Measurements from ENCODE around the gene ADCY3. TPM values are rescaled to one million over a fixed set of nuclear protein-coding genes. Genes with fewer than 3 reads are reported as not detected.

The ADCY3 gene
- total and polyA plus RNA-seq, 2 of the 4 experiments (the other 2 are of a cell fraction), result 17.4 to 46.1 TPM

GRCh38 chr2:24831221-24832072 lies 88.6 kb downstream of the ADCY3 start:
- H3K56ac ChIP-seq (ENCODE audit: extremely low read depth, insufficient read depth, low read length), result no peak overlapping the region
- TF ChIP-seq MXI1 (IDR thresholded peaks at IDR 0.05; ENCODE audit: borderline replicate concordance, low read depth, low read length), result no peak
- no peak for TF ChIP-seq RFX5 (IDR thresholded peaks at IDR 0.05; ENCODE audit: low read depth, low read length)
- no peak for TF ChIP-seq USF2 (IDR thresholded peaks at IDR 0.05; ENCODE audit: low read depth, low read length)
- no peak for TF ChIP-seq MAFK (IDR thresholded peaks at IDR 0.05; ENCODE audit: low read depth, low read length)
- H3K4me2 ChIP-seq (ENCODE audit: low read depth, low read length), result no peak overlapping the region
- H3K79me1 ChIP-seq (ENCODE audit: low read depth in 1 of 2, low read length in 2 of 2), result no peaks in the 10 kb centered on the region
- in situ Hi-C loops (cut with MboI; ENCODE audit: low sequenced_read_pairs), result no loop called here
- ATAC-seq (ENCODE audit: low read depth), result no peak
- H3K9me3 ChIP-seq (ENCODE audit: control insufficient read depth, insufficient read depth, low read length), result no peaks in the 10 kb centered on the region
- no peaks in the 10 kb centered on the region for H3K27me3 ChIP-seq (ENCODE audit: control insufficient read depth, insufficient read depth, low read length)
- H2AK5ac ChIP-seq (ENCODE audit: low read depth, low read length), result no peak overlapping the region
- intact Hi-C loops (cut with micrococcal nuclease), result loop anchor here (10.0 kb wide), 2 partner anchors 293 to 363 kb away; no protein-coding TSS in a partner anchor
- dilution Hi-C loops (cut with HindIII; ENCODE audit: low sequenced_read_pairs, unreplicated experiment), result no loop called here
- peaks cover 15% of the 10 kb centered on the region for H3K36me3 ChIP-seq (ENCODE audit: control insufficient read depth, insufficient read depth, low read length)
- no peak overlapping the region for H2BK20ac ChIP-seq (ENCODE audit: low read depth, low read length)
- H3K18ac ChIP-seq (ENCODE audit: low read depth, low read length), result no peak overlapping the region
- ChIA-PET CTCF (no interaction called here), POLR2A (ENCODE audit: unreplicated experiment) (no interaction called here)
- no peak overlapping the region for H3K23ac ChIP-seq (ENCODE audit: low read depth, low read length)
- no peak overlapping the region for H4K5ac ChIP-seq (ENCODE audit: low read depth, low read length)
- H3K9me1 ChIP-seq (ENCODE audit: insufficient read depth, low read length), result 0 out of 2 replicates have a peak, but pooled peaks cover 3% of the 10 kb centered on the region
- H4K20me1 ChIP-seq (ENCODE audit: insufficient read depth, low read length), result 0 out of 2 replicates have a peak, but pooled peaks cover 4% of the 10 kb centered on the region
- H3K27ac ChIP-seq (ENCODE audit: insufficient read depth, low read length), result no peak overlapping the region
- no peak overlapping the region for H2BK5ac ChIP-seq (ENCODE audit: low read depth, low read length, poor library complexity, severe bottlenecking)
- no peak overlapping the region for H4K91ac ChIP-seq (ENCODE audit: insufficient read depth, low read depth, low read length)
- H2AFZ ChIP-seq (replicated peaks; ENCODE audit: low read length, poor library complexity), result no peak overlapping the region
- no peak overlapping the region for H3K14ac ChIP-seq (replicated peaks; ENCODE audit: low read depth, low read length)
- no peak overlapping the region for H3K4me3 ChIP-seq (ENCODE audit: insufficient read depth, low read depth, low read length)
- no CpG with 5 or more reads among the region's 18 CpGs for WGBS, 2 experiments (ENCODE audit: extremely low coverage in 2 of 2, insufficient read length in 1 of 2)
- H2BK120ac ChIP-seq (ENCODE audit: low read depth, low read length), result no peak overlapping the region
- no peak overlapping the region for H4K8ac ChIP-seq (ENCODE audit: low read depth in 2 of 2, low read length in 2 of 2)
- no peak for DNase-seq
- no peak overlapping the region for H2AK9ac ChIP-seq (replicated peaks; ENCODE audit: low read depth, low read length, poor library complexity)
- H2BK15ac ChIP-seq (ENCODE audit: low read depth, low read length), result no peak overlapping the region
- no peak overlapping the region for H3K4ac ChIP-seq (ENCODE audit: low read depth, low read length)
- H3K4me1 ChIP-seq (ENCODE audit: control insufficient read depth, insufficient read depth, low read length), result no peaks in the 10 kb centered on the region
- no peak overlapping the region for H3K9ac ChIP-seq (ENCODE audit: low read depth, low read length)
- BruUV-seq (replicated peaks), result no TSS peak

Data from IMR-90 (cell line).